PFSK-1 (cell line): ENCODE data around the gene OR5AN1.

ENCODE experiments used
- FOXP2 ChIP-seq: optimal IDR thresholded peaks from 2 replicates; pipeline ENCODE3; 2011; ENCODE audit warnings: borderline replicate concordance, control low read depth, inconsistent platforms; ENCODE audit not compliant: insufficient read depth; ENCODE audit errors: extremely low read length, extremely low read depth
- POLR2AphosphoS5 ChIP-seq: IDR thresholded peaks from 2 replicates; pipeline ENCODE4 v1.6.1; 2012; ENCODE audit warnings: low read depth, mild to moderate bottlenecking, control low read depth, low read length, moderate library complexity
- SIN3A ChIP-seq: IDR thresholded peaks from 2 replicates; pipeline ENCODE4 v1.6.1; 2012; ENCODE audit warnings: mild to moderate bottlenecking, low read length, moderate library complexity, borderline replicate concordance; ENCODE audit not compliant: insufficient read depth
- TAF1 ChIP-seq: IDR thresholded peaks from 2 replicates; pipeline ENCODE4 v1.6.1; 2012; ENCODE audit warnings: low read length, control low read depth, borderline replicate concordance; ENCODE audit not compliant: insufficient read depth
- TF ChIP-seq, protein P1 (sequence below), 2 experiments: IDR thresholded peaks; 2 replicates each; pipeline versions ENCODE4 v1.6.1 to v1.8.0; 2011 to 2012; ENCODE audit warnings: low read depth in 2 of 2, low read length in 2 of 2, control low read depth in 1 of 2, inconsistent platforms in 1 of 2, mild to moderate bottlenecking in 1 of 2, moderate library complexity in 1 of 2; ENCODE audit not compliant: insufficient read depth in 1 of 2

Gene OR5AN1

GRCh38 chr11:59418156-59418555 is 59.5 kb downstream of the OR5AN1 start:
- no peak for TF ChIP-seq FOXP2
- TF ChIP-seq SIN3A, result no peak
- TF ChIP-seq TAF1, result no peak
- TF ChIP-seq POLR2AphosphoS5, result no peak
- TF ChIP-seq, protein P1, sequence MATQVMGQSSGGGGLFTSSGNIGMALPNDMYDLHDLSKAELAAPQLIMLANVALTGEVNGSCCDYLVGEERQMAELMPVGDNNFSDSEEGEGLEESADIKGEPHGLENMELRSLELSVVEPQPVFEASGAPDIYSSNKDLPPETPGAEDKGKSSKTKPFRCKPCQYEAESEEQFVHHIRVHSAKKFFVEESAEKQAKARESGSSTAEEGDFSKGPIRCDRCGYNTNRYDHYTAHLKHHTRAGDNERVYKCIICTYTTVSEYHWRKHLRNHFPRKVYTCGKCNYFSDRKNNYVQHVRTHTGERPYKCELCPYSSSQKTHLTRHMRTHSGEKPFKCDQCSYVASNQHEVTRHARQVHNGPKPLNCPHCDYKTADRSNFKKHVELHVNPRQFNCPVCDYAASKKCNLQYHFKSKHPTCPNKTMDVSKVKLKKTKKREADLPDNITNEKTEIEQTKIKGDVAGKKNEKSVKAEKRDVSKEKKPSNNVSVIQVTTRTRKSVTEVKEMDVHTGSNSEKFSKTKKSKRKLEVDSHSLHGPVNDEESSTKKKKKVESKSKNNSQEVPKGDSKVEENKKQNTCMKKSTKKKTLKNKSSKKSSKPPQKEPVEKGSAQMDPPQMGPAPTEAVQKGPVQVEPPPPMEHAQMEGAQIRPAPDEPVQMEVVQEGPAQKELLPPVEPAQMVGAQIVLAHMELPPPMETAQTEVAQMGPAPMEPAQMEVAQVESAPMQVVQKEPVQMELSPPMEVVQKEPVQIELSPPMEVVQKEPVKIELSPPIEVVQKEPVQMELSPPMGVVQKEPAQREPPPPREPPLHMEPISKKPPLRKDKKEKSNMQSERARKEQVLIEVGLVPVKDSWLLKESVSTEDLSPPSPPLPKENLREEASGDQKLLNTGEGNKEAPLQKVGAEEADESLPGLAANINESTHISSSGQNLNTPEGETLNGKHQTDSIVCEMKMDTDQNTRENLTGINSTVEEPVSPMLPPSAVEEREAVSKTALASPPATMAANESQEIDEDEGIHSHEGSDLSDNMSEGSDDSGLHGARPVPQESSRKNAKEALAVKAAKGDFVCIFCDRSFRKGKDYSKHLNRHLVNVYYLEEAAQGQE (IDR thresholded peaks at IDR 0.05; ENCODE audit: insufficient read depth in 1 of 2, low read depth in 2 of 2, low read length in 2 of 2), result no peak
